Measurements from ENCODE around the gene B4GALNT1.

Gene B4GALNT1

DNA sequence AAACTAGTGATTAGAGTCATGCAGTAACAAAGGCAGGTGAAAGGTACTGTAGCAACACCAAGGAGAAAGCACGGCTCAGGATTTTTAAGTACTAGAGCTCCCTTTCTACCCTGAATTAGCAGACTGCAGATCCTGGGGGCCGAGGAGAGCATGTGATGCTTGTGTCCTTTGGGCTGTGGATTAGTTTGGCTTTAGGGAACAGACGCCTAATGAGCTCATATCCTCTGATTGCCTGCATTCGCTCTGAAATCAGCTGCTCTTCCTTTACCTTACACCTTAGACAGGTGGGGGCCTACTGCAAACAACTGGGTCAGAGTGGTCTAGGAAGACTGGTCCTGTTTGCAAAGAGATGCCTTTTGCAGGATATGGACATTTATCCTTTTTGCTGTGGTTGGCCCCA, 39.8 kb downstream of the B4GALNT1 start:
- ATAC-seq: no peak
- TF ChIP-seq TSHZ2 (CRISPR knock-in tag; IDR thresholded peaks at IDR 0.05) (no peak), GLIS3 (CRISPR knock-in tag; IDR thresholded peaks at IDR 0.05) (no peak), ARNTL (CRISPR knock-in tag; IDR thresholded peaks at IDR 0.05; ENCODE audit: borderline replicate concordance, low read depth) (no peak), PATZ1 (CRISPR knock-in tag; IDR thresholded peaks at IDR 0.05; ENCODE audit: borderline replicate concordance) (no peak), BACH2 (CRISPR knock-in tag; IDR thresholded peaks at IDR 0.05; ENCODE audit: borderline replicate concordance) (no peak), CSDC2 (CRISPR knock-in tag; IDR thresholded peaks at IDR 0.05) (no peak)

GRCh38 chr12:57592551-57593165, 40.3 kb downstream of the B4GALNT1 start:
- TF ChIP-seq CSDC2 (CRISPR knock-in tag; IDR thresholded peaks at IDR 0.05) (no peak), ZNF8 (CRISPR knock-in tag; IDR thresholded peaks at IDR 0.05) (no peak), ZNF565 (CRISPR knock-in tag; conservative IDR thresholded peaks at IDR 0.05; ENCODE audit: low read depth) (no peak), ISL1 (CRISPR knock-in tag; IDR thresholded peaks at IDR 0.05) (no peak), SNAI2 (CRISPR knock-in tag; IDR thresholded peaks at IDR 0.05) (no peak), GLIS3 (CRISPR knock-in tag; IDR thresholded peaks at IDR 0.05) (no peak), ESRRG (CRISPR knock-in tag; IDR thresholded peaks at IDR 0.05) (no peak), ZNF70 (CRISPR knock-in tag; IDR thresholded peaks at IDR 0.05) (no peak), TSHZ2 (CRISPR knock-in tag; IDR thresholded peaks at IDR 0.05) (no peak), BACH2 (CRISPR knock-in tag; IDR thresholded peaks at IDR 0.05; ENCODE audit: borderline replicate concordance) (no peak), ZFP3 (CRISPR knock-in tag; IDR thresholded peaks at IDR 0.05) (no peak), ARNTL (CRISPR knock-in tag; IDR thresholded peaks at IDR 0.05; ENCODE audit: borderline replicate concordance, low read depth) (no peak), ZC3H10 (CRISPR knock-in tag; IDR thresholded peaks at IDR 0.05) (no peak), RARB (CRISPR knock-in tag; IDR thresholded peaks at IDR 0.05) (no peak), ZFP30 (CRISPR knock-in tag; IDR thresholded peaks at IDR 0.05) (no peak), OSR1 (CRISPR knock-in tag; IDR thresholded peaks at IDR 0.05) (no peak), TCF4 (CRISPR knock-in tag; IDR thresholded peaks at IDR 0.05; ENCODE audit: borderline replicate concordance) (no peak), PPARA (CRISPR knock-in tag; IDR thresholded peaks at IDR 0.05; ENCODE audit: borderline replicate concordance) (no peak), PATZ1 (CRISPR knock-in tag; IDR thresholded peaks at IDR 0.05; ENCODE audit: borderline replicate concordance) (no peak)
- TF ChIP-seq, protein P1, sequence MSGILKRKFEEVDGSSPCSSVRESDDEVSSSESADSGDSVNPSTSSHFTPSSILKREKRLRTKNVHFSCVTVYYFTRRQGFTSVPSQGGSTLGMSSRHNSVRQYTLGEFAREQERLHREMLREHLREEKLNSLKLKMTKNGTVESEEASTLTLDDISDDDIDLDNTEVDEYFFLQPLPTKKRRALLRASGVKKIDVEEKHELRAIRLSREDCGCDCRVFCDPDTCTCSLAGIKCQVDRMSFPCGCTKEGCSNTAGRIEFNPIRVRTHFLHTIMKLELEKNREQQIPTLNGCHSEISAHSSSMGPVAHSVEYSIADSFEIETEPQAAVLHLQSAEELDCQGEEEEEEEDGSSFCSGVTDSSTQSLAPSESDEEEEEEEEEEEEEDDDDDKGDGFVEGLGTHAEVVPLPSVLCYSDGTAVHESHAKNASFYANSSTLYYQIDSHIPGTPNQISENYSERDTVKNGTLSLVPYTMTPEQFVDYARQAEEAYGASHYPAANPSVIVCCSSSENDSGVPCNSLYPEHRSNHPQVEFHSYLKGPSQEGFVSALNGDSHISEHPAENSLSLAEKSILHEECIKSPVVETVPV (CRISPR knock-in tag; IDR thresholded peaks at IDR 0.05): no peak
- ATAC-seq: no peak
